ENCODE data around the gene CCDC85C. TPM values are rescaled to one million over a fixed set of nuclear protein-coding genes. Genes with fewer than 3 reads are reported as not detected.

Gene CCDC85C
- total RNA-seq, 2 experiments from 2014 or later, result 5.8 to 7.5 TPM

DNA sequence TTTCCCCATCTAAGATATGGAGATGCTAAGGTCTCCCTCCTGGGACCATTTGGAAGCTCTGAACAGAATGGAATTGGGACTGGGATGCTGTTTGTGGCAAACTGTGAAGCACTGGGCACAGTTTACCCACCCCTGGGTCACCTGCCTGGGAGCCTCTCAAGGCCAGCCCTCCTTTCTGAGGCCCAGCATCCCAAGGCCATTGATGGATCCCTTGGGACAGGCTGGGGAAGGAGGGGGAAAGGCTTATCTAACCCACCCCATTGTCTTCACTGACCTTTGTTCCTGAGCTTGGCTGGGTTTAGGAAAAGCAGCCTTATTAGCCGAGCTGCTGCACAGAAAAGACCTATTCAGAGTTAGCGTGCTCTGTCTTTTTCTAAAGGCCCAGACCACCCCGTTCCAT lies 5.2 kb downstream of the CCDC85C start:
- Histone ChIP-seq H3K9me3 (ENCODE audit: control insufficient read depth in 1 of 2, insufficient read depth in 1 of 2, low read length in 2 of 2) (no peaks in the 10 kb centered on the region), H3K27me3 (ENCODE audit: control insufficient read depth in 1 of 2, insufficient read depth in 2 of 2, low read length in 2 of 2) (no peaks in the 10 kb centered on the region), H3K27ac (ENCODE audit: low read depth in 1 of 2, low read length in 2 of 2) (no peak overlapping the region), H3K4me1 (ENCODE audit: insufficient read depth, low read length) (peaks cover 55% of the 10 kb centered on the region), H3K4me3 (ENCODE audit: low read length) (no peak overlapping the region), H3K36me3 (ENCODE audit: insufficient read depth, low read length) (no peaks in the 10 kb centered on the region)
- DNase-seq, result no peak
- no peak for ATAC-seq (ENCODE audit: poor library complexity)
- intact Hi-C loops (cut with DNase I, micrococcal nuclease), result no loop called here
- ChIA-PET POLR2A (no interaction called here), CTCF (no interaction called here)
- TF ChIP-seq, protein P1, sequence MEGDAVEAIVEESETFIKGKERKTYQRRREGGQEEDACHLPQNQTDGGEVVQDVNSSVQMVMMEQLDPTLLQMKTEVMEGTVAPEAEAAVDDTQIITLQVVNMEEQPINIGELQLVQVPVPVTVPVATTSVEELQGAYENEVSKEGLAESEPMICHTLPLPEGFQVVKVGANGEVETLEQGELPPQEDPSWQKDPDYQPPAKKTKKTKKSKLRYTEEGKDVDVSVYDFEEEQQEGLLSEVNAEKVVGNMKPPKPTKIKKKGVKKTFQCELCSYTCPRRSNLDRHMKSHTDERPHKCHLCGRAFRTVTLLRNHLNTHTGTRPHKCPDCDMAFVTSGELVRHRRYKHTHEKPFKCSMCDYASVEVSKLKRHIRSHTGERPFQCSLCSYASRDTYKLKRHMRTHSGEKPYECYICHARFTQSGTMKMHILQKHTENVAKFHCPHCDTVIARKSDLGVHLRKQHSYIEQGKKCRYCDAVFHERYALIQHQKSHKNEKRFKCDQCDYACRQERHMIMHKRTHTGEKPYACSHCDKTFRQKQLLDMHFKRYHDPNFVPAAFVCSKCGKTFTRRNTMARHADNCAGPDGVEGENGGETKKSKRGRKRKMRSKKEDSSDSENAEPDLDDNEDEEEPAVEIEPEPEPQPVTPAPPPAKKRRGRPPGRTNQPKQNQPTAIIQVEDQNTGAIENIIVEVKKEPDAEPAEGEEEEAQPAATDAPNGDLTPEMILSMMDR (IDR thresholded peaks at IDR 0.05), result no peak
- H3K36me3 Mint-ChIP-seq (ENCODE audit: low read depth), result no peaks in the 10 kb centered on the region
- H3K27ac Mint-ChIP-seq, result no peak overlapping the region
- no peak overlapping the region for H3K4me3 Mint-ChIP-seq
- no peaks in the 10 kb centered on the region for H3K27me3 Mint-ChIP-seq
- H3K9me3 Mint-ChIP-seq, result no peaks in the 10 kb centered on the region
- H3K4me1 Mint-ChIP-seq (ENCODE audit: low read depth), result peaks cover 41% of the 10 kb centered on the region

- Mint-ChIP-seq H3K9me3 (no peaks in the 10 kb centered on the region), H3K36me3 (ENCODE audit: low read depth) (no peaks in the 10 kb centered on the region), H3K4me1 (ENCODE audit: low read depth) (peaks cover 41% of the 10 kb centered on the region), H3K27me3 (no peaks in the 10 kb centered on the region), H3K27ac (no peak overlapping the region), H3K4me3 (no peak overlapping the region)
- Histone ChIP-seq H3K4me3 (ENCODE audit: low read length) (no peak overlapping the region), H3K27me3 (ENCODE audit: control insufficient read depth in 1 of 2, insufficient read depth in 2 of 2, low read length in 2 of 2) (no peaks in the 10 kb centered on the region), H3K9me3 (ENCODE audit: control insufficient read depth in 1 of 2, insufficient read depth in 1 of 2, low read length in 2 of 2) (no peaks in the 10 kb centered on the region), H3K4me1 (ENCODE audit: insufficient read depth, low read length) (peaks cover 54% of the 10 kb centered on the region), H3K27ac (ENCODE audit: low read depth in 1 of 2, low read length in 2 of 2) (no peak overlapping the region), H3K36me3 (ENCODE audit: insufficient read depth, low read length) (no peaks in the 10 kb centered on the region)
- no peak for ATAC-seq (ENCODE audit: poor library complexity)
- POLR2A ChIA-PET, result no interaction called here
- intact Hi-C loops (cut with DNase I, micrococcal nuclease), result no loop called here
- DNase-seq, result no peak
- CTCF ChIA-PET, result no interaction called here
- TF ChIP-seq, protein P1 (IDR thresholded peaks at IDR 0.05), result no peak
Measured at GRCh38 chr14:99597911-99598600, 6.0 kb downstream of the CCDC85C start.

- intact Hi-C loops (cut with DNase I, micrococcal nuclease), result no loop called here
- CTCF ChIA-PET, result no interaction called here
- Mint-ChIP-seq H3K4me3 (no peak overlapping the region), H3K9me3 (no peaks in the 10 kb centered on the region), H3K27me3 (no peaks in the 10 kb centered on the region), H3K36me3 (ENCODE audit: low read depth) (no peaks in the 10 kb centered on the region), H3K27ac (no peak overlapping the region), H3K4me1 (ENCODE audit: low read depth) (peaks cover 31% of the 10 kb centered on the region)
- POLR2A ChIA-PET, result no interaction called here
- Histone ChIP-seq H3K4me1 (ENCODE audit: insufficient read depth, low read length) (peaks cover 41% of the 10 kb centered on the region), H3K9me3 (ENCODE audit: control insufficient read depth in 1 of 2, insufficient read depth in 1 of 2, low read length in 2 of 2) (no peaks in the 10 kb centered on the region), H3K27me3 (ENCODE audit: control insufficient read depth in 1 of 2, insufficient read depth in 2 of 2, low read length in 2 of 2) (no peaks in the 10 kb centered on the region), H3K27ac (ENCODE audit: low read depth in 1 of 2, low read length in 2 of 2) (no peak overlapping the region), H3K36me3 (ENCODE audit: insufficient read depth, low read length) (no peaks in the 10 kb centered on the region), H3K4me3 (ENCODE audit: low read length) (no peak overlapping the region)
- DNase-seq (no peak), ATAC-seq (ENCODE audit: poor library complexity) (no peak)
- TF ChIP-seq, protein P1 (IDR thresholded peaks at IDR 0.05), result no peak
Measured at GRCh38 chr14:99596772-99597171, 7.2 kb downstream of the CCDC85C start.
